22Rv1 (cell line): ENCODE results near the gene CPNE8.

Experiments used
- H3K27ac ChIP-seq: fragments of 450-650 bp; 2 replicates; pipeline ENCODE4 v1.5.1; 2017
- ZFX ChIP-seq: fragments of 450-650 bp; IDR thresholded peaks from 2 replicates; pipeline ENCODE4 v1.6.1; 2017; ENCODE audit warnings: antibody characterized with exemption, borderline replicate concordance
- TF ChIP-seq, protein P1 (sequence below): fragments of 450-650 bp; IDR thresholded peaks from 2 replicates; pipeline ENCODE4 v1.5.1; 2017; ENCODE audit warnings: mild to moderate bottlenecking

Gene CPNE8

DNA sequence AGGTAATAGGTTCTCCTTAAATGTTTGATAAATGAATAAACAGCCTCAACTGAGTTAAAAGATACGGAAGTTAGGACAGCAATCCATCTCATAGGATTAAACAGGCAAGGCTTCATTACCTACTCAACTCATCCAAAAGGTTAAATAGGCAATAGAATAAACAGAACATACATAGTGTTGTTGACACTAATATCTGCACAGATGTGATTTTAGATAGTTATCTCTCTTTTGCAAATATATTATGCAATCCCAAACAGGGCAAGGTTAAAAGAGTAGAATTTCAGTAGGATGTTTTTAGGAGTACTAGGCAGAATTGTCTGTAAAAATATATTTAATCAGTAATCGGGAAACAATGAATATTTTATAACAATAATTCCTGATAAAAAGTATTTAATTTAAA is 276.3 kb downstream of the CPNE8 start:
- peak overlapping the region; percentile 50 for H3K27ac ChIP-seq
- no peak for TF ChIP-seq ZFX
- TF ChIP-seq, protein P1, sequence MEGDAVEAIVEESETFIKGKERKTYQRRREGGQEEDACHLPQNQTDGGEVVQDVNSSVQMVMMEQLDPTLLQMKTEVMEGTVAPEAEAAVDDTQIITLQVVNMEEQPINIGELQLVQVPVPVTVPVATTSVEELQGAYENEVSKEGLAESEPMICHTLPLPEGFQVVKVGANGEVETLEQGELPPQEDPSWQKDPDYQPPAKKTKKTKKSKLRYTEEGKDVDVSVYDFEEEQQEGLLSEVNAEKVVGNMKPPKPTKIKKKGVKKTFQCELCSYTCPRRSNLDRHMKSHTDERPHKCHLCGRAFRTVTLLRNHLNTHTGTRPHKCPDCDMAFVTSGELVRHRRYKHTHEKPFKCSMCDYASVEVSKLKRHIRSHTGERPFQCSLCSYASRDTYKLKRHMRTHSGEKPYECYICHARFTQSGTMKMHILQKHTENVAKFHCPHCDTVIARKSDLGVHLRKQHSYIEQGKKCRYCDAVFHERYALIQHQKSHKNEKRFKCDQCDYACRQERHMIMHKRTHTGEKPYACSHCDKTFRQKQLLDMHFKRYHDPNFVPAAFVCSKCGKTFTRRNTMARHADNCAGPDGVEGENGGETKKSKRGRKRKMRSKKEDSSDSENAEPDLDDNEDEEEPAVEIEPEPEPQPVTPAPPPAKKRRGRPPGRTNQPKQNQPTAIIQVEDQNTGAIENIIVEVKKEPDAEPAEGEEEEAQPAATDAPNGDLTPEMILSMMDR, result no peak

DNA sequence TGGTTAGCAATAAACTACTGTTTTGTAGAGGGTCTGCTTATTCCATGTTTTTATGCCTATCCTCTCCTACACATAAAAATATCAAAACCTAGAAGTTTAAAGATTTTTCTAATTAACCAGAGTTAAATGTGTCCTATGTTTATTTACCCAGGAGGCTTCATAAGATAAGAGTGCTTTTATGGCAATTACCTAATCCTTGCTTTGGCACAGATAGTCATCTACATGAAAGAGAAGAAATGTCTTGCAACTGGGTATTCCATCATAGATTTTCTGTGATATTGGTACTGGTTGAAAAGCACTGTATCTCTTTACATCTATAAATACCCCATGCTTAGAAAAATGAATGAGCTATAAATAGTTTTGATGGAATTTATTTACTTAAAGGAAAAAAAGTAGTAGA is 277.1 kb downstream of the CPNE8 start:
- no peak for TF ChIP-seq ZFX
- TF ChIP-seq, protein P1, result no peak
- peak overlapping the region; percentile 50 for H3K27ac ChIP-seq

- TF ChIP-seq ZFX, result no peak
- TF ChIP-seq, protein P1, result no peak
- no peak overlapping the region for H3K27ac ChIP-seq
These were observed 280.1 kb downstream of the CPNE8 start for GRCh38 chr12:38625306-38625705.

DNA sequence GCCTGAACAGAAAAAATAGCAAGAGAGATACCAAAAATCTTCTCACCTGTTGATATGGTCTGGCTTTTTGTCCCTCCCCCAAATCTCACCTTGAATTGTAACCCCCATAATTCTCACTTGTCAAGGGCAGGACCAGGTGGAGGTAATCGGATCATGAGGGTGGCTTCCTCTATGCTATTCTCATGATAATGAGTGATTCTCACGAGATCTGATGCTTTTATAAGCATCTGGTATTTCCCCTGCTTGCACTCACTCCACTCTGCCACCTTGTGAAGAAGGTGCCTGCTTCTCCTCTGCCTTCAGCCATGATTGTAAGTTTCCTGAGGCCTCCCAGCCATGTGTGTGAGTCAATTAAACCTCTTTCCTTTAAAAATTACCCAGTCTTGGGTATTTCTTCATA is 291.2 kb downstream of the CPNE8 start:
- TF ChIP-seq, protein P1, result no peak
- TF ChIP-seq ZFX, result no peak
- no peak overlapping the region for H3K27ac ChIP-seq

- TF ChIP-seq, protein P1, result no peak
- TF ChIP-seq ZFX, result no peak
- no peak overlapping the region for H3K27ac ChIP-seq
These were observed 294.5 kb downstream of the CPNE8 start for GRCh38 chr12:38610808-38611350.

DNA sequence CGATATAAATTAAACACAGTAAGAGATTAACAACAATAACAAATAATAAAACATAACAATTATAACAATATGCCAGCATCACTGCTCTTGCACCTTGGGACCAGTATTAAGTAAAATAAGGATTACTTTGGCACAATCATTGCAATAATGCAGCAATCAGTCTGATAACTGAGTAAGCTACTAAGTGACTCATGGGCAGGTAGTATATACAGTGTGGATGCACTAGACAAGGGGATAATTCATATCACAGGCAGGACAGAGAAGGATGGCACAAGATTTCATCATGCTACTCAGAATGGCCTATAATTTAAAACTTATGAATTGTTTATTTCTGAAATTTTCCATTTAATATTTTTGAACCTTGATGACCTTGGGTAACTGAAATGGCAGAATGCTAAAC is 298.1 kb downstream of the CPNE8 start:
- no peak overlapping the region for H3K27ac ChIP-seq
- TF ChIP-seq, protein P1, result no peak
- TF ChIP-seq ZFX, result no peak
